ENCODE data around the gene RNF168.
A peak's percentile ranks its signal among the peaks of the same experiment; 100 is the strongest.
"Not testable (repeated sequence)": the region's sequence is repeated elsewhere in the genome, so short reads cannot be mapped to it uniquely, and the experiment has no call there.

RNF168 gene

DNA sequence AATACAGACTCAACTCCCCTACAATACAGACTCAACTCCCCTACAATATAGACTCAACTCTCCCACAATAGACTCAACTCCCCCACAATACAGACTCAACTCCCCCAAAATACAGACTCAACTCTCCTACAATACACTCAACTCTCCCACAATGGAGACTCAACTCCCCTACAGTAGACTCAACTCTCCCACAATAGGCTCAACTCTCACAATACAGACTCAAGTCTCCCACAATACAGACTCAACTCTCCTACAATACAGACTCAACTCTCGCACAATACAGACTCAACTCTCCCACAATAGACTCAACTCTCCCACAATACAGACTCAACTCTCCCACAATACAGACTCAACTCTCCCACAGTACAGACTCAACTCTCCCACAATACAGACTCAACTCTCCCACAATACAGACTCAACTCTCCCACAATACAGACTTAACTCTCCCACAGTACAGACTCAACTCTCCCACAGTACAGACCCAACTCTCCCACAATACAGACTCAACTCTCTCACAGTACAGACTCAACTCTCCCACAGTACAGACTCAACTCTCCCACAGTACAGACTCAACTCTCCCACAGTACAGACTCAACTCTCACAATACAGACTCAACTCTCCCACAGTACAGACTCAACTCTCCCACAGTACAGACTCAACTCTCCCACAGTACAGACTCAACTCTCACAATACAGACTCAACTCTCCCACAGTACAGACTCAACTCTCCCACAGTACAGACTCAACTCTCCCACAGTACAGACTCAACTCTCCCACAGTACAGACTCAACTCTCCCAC, 40.7 kb downstream of the RNF168 start:
- DNase-seq, result not testable (repeated sequence)

DNA sequence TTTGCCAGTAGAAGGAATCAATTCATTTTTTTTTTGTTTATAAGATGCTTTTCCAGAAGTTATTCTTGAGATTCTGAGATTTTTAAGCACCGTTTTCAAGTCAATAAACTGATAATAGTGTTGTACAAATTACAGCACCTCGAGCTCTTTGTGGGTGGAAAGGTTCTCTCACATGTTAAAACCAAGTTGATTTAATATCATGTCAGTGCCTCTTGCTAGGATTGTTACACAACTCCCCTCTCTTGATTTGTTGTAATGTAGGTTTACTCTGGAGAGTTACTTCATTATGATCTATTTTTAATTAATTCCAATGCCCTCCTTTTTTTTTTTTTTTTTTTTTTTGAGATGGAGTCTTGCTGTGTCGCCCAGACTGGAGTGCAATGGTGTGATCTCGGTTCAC, 45.5 kb downstream of the RNF168 start:
- DNase-seq, result no peak

DNA sequence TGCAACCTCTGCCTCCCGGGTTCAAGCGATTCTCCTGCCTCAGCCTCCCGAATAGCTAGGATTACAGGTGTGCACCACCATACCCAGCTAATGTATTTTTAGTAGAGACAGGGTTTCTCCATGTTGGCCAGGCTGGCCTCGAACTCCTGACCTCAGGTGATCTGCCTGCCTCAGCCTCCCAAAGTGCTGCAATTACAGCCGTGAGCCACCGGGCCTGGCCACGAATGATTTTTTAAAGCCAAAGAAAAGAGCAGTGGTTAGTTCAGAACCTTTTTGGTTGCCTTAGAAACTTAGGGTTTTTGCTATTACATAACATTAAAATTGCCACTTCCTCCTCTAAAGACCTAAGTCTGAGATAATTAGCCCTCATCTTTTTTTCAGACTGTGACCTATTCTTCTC, 46.1 kb downstream of the RNF168 start:
- DNase-seq, result not testable (repeated sequence)

DNA sequence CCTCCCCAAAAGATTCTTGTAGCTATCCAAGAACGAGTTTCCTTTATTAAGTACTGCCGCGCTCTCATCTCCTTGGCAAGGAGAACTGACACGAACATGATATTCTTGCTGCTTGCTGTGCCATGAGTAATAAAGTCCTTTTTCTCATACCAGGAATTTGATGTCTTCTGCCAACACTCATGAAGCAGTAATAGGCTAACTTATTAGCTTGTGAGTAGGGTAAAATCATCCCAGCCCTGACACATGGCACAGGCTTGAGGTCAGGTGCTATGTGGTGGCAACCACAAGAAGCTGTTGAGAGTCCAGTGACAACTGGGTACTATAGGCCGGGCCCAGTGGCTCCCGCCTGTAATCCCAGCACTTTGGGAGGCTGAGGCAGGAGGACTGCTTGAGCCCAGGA, 48.6 kb downstream of the RNF168 start:
- DNase-seq, result no peak

DNA sequence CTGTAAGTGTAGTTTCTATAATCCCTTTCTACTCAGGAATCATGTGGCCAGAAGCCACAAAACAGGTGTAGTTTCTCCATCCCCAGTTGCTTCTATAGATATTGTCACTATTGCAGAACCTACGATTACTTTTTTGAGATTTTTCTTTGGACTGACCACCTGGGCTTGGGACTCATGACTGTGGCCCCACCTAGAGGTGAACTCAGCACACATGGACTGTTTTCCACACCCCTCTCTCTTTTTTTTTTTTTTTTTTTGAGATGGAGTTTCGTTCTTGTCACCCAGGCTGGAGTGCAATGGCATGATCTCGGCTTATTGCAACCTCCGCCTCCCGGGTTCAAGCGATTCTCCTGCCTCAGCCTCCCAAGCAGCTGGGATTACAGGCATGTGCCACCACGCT, 58.2 kb downstream of the RNF168 start:
- not testable (repeated sequence) for DNase-seq

DNA sequence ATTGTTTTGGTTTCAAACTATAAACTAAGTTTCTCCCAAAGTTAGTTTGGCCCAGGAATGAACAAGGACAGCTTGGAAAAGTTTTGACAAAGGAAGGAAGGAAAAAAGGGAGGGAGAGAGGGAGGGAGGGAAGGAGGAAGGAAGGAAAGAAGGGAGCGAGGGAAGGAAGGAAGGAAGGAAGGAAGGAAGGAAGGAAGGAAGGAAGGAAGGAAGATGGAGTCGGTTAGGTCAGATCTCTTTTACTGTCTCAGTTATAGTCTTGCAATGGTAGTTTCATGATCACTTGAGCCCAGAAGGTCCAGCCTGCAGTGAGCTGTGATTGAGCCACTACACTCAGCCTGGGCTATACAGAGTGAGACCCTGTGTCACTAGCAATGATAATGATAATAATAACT, 59.1 kb downstream of the RNF168 start:
- no peak for DNase-seq

DNA sequence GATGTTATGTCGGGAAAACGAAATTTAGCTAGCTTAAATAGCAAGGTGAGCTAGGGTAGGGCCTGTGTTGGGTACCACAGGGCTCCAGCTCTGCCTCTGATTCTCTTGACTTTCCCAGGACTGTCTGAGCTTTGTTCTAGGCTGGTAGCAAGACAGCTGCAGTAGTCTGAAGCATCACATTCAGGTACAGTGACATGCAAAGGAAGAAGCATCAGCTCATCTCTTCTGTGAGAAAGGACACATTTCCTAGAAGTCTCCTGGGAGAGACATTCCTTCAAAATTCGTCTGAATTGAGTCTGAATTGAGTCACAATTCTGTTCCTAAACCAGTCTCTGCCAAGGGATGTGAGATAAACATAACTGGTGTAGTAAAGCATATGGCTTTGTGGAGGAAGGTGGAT, 62.9 kb downstream of the RNF168 start:
- DNase-seq, result no peak

DNA sequence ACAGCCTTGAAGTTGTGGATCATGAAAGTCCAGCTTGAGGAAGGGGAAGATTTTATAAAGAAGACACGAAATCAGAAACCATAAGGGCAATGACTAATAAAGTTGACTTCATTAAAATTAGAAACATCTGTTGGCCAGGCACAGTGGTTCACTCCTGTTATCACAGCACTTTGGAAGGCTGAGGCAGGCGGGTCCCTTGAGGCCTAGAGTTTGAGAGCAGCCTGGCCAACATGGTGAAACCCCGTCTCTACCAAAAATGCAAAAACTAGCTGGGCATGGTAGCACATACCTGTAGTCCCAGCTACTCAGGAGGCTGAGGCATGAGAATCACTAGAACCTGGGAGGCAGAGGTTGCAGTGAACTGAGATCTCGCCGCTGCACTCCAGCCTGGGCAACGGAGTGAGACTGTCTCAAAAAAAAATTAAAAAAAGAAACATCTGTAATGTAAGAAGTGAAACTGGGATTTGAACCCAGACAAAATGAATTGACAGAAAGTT, 63.5 kb downstream of the RNF168 start:
- DNase-seq, result peak; percentile 85

DNA sequence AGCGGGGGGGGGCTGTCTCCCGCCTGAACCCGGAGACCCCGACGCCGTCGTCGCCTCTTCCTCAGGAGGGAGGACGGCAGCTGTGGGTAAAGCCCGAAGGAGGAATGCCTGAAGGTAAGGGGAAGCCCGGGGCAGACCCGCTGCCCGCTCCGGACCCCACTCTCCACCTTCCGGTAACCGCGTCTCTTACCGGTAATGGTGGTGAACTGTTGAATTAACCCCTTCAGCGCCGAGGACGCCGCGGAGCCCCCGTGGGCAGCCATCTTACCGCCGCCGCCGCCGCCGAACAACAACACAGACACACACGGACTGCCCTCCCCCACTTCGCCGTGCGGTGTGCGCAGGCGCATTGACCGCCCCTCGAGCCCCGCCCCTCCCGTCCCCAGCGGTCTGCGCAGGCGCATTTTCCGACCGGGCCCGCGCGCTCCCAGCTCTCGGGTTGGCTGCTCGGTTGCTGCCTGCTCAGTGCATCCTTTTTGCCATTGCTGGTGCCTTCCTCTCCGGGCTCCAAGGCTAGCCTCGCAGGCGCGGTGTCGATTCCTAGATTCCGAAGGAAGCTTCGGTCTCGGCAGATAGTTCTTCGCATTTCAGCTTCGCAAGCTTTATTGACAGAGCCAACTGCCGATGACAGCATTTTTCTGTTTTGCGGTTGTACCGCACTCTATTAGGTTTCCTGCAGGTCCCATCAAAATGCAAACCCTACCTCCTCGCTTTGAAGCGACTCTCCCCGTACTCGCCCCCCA, 71.3 kb downstream of the RNF168 start, which contains the start of gene UBXN7:
Gene UBXN7, minus strand, starts transcription at position 291 of the 743 bp plus-strand sequence. Its CDS starts 28 bp downstream, at position 263.
- peak; percentile 92 for DNase-seq

DNA sequence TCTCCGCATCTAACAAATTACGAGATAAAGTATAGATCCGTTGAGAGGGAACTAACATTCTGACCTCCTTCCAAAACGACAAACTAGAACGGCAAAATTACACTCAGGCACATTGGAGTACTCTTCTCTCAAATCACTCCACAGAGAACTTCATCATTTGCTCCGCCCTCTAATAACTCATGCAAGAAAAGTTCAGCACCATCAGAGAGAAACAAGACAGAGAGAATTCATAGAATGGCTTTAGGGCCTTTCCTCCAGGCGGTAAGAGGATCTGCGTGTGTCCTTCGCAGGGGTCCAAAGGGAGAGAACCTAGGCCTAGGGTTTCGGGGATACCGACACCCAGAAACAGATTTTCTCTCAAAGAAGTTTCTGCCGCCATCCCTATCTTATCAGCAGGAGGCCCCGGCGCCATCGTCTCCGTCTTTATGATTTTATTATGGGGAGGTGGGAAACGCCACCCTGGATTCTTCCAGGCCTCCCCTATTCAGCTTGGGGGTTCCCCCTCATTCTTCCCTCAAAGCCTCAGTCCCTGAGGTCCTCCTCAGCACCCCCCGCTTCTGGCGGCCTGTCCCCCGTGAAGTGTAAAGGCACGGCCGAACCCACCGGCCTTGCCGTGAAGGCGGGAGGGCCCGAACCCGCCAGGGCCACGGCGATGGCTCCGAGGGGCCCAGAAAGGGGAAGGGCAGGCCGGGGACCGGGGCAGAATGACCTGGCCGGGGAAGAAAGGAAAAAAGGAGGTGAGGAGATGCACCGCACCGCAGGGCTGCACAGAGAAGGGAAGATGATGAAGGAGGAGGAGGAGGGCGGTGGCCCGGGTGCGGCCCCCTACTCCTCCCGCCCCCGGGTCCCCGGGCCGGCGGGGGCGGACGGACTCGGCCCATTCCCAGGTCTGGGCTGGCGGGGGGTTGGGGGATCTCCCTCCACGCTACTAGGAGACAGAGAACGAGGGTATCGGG, 72.1 kb downstream of the RNF168 start:
- peak; percentile 64 for DNase-seq

DNA sequence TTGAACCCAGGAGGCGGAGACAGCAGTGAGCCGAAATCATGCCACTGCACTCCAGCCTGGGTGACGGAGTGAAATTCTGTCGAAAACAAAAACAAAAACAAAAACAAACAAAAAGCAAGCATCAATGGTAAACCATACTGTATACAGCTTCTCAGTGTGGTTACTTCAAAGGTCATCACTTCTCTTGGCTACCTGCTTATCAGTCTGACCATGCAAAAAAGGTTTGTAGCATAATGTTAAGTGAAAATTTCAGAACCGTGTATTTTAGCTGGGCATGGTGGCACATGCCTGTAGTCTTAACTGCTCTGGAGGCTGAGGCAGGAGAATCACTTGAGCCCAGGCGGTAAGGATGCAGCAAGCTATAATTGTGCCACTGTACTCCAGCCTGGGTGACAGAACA, 75.5 kb downstream of the RNF168 start:
- DNase-seq, result no peak

DNA sequence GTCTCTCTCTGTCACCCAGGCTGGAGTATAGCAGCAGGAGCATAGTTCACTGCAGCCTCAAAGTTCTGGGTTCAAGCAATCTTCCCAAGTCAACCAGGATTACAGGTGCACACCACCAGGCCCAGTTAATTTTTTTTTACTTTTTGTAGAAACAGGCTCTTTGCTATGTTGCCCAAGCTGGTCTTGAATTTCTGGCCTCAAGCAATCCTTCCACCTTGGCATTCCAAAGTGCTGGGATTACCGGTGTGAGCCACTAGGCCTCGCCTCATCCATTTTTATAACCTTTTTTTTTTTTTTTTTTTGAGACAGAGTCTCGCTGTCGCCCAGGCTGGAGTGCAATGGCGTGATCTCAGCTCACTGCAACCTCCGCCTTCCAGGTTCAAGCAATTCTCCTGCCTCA, 79.1 kb downstream of the RNF168 start:
- not testable (repeated sequence) for DNase-seq

DNA sequence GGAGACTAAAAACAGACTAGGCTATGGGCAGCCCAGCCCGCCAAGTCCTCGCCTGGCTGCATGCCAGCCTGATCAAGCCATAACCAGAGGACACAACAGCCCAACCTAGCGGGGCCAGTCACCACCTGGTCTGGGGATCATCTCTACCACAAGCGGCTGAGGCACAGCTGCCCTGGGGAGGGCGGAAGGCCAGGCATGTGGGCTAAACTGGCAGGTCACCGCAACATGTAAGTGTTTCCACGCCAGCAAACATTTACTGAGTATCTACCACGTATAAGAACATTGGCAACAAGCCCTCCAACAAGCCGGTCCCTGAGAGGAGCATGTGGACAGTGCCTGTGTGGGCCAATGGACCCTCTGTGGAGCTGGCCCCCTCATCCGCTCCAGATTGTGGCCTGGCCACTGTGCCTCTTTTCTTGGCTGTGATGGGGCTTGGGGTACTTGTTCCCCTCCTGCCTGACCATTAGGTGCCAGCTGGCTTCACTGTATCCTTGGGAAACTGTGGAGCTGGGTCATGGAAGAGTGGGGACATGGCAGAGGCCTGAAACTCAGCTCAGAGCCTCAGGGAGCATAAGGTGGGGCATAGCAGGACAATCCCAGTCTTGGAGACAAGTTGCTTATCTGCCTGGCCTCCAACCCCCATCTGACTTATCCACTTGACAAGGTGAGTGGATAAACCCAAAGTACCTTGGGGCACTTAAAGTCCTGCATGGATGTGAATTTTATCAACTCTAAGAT, 80.4 kb downstream of the RNF168 start:
- no peak for DNase-seq

DNA sequence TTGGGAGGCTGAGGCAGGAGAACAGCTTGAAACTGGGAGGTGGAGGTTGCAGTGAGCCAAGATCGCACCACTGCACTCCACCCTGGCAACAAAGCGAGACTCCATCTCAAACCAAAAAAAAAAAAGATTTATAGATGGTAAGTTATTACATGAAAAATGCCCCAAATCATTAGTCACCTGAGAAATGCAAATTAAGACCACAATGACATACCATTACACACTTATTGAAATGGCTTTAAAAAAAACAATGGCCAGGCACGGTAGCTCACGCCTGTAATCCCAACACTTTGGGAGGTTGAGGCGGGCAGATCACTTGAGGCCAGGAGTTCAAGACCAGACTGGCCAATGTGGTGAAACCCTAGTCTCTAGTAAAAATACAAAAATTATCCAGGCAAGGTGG, 81.9 kb downstream of the RNF168 start:
- DNase-seq, result not testable (repeated sequence)

DNA sequence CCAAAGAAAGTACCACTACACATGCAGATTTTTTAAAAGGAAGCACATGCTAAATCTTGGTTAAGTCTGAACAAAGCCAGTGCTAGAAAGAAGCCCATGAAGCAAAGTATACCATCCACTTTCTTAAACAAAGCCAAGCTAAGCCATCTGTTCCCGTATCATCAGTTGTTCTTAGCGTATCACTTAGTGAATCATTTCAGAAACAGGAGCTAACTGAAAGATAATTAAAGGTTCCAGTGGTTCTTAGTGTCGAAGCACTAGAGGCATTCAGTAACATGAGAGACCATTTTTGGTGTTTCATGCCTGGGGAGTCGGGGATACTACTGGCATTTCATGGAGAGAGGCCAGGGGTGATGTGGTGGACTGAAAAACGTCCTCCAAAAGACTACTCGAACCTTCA, 84.2 kb downstream of the RNF168 start:
- DNase-seq, result no peak

All from HCEC 1CT (cell line).